ENCODE data around the gene CCDC192. TPM values are rescaled to one million over a fixed set of nuclear protein-coding genes. Genes with fewer than 3 reads are reported as not detected.
"Not testable (repeated sequence)": the region's sequence is repeated elsewhere in the genome, so short reads cannot be mapped to it uniquely, and the experiment has no call there.

CCDC192 gene
- total RNA-seq, 3 donors from 2014 or later, result 1.0 TPM; not detected in 2

DNA sequence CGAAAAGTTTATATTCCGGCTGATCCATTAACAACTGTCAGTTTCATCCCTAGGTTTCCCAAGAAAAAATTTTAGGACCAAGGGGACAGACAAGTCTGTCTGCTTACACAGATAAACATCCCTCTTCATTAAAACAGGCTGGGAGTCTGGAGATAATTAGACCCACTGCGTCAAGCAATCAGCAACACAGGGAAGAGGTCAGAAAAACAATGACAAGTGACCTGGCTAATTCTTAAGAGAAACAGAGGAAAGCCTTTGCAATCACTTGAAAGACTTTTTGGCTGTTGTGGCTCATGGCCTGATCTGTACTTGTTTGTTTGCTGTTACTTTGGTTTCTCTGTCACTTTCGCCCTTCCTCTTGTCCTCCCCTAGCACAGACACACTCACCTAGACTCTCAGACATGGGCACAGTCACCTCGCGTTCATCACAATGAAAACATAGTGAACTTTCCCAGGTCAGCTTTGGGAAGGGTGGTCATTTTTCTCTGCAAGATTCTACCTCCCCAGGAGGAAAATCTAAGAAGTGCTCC, 2.9 kb upstream of the CCDC192 start:
- Histone ChIP-seq H3K36me3 (ENCODE audit: low read depth) (no peaks in the 10 kb centered on the region), H3K9me3 (no peaks in the 10 kb centered on the region), H3K4me1 (ENCODE audit: low read depth) (no peaks in the 10 kb centered on the region), H3K4me3 (no peak overlapping the region)
- TF ChIP-seq CTCF (IDR thresholded peaks at IDR 0.05), result no peak
- DNase-seq, result no peak
- intact Hi-C loops (cut with DNase I, micrococcal nuclease), result no loop called here
- no peak for ATAC-seq

- TF ChIP-seq CTCF (IDR thresholded peaks at IDR 0.05), result no peak
- DNase-seq (no peak), ATAC-seq (no peak)
- no peak overlapping the region for H3K4me3 ChIP-seq
- H3K9me3 ChIP-seq, result no peaks in the 10 kb centered on the region
- intact Hi-C loops (cut with DNase I, micrococcal nuclease), result no loop called here
- no peaks in the 10 kb centered on the region for H3K4me1 ChIP-seq (ENCODE audit: low read depth)
- no peaks in the 10 kb centered on the region for H3K36me3 ChIP-seq (ENCODE audit: low read depth)
Measured at GRCh38 chr5:127702434-127702833, 757 bp upstream of the CCDC192 start.

DNA sequence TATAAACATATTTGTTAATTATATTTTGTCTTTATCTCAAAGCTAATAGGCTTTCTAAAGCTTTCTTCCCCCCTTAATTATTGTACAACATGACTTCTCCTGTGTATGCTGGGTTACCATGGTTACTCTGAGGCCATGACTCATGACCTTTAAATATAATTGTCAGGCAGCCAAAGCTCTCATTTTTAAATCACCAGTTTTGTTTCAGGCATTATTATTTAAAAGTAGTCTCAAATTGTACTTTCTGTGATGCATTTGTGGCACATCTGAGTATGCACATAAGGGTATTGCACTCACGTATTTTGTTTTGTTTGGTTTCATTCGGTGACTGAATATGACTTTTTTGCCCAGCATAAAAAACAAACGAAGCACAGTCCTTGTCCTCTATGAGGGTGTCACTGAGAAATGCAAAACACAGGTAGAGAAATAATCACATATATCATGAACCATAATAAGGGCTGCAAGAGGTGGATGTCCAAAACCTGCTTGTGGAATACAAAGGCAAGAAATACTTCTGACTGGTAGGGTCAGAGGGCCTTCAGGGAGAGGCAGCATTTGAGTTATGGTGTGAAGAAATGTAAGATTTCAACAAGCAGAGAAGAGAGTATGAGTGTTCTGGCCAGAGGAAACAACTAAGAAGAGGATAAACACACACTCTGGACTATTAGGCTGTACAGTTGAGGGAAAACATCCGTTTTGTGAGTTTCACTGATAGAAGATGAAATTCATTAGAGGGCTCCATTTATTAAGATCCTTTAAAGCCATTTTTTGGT, 2.1 kb downstream of the CCDC192 start:
- no peaks in the 10 kb centered on the region for H3K36me3 ChIP-seq (ENCODE audit: low read depth)
- TF ChIP-seq CTCF (IDR thresholded peaks at IDR 0.05), result no peak
- H3K4me1 ChIP-seq (ENCODE audit: low read depth), result no peaks in the 10 kb centered on the region
- DNase-seq (no peak), ATAC-seq (no peak)
- H3K4me3 ChIP-seq, result no peak overlapping the region
- H3K9me3 ChIP-seq, result no peaks in the 10 kb centered on the region
- intact Hi-C loops (cut with DNase I, micrococcal nuclease), result no loop called here

GRCh38 chr5:127706691-127707090, 3.5 kb downstream of the CCDC192 start:
- intact Hi-C loops (cut with DNase I, micrococcal nuclease), result no loop called here
- Histone ChIP-seq H3K36me3 (ENCODE audit: low read depth) (no peaks in the 10 kb centered on the region), H3K4me1 (ENCODE audit: low read depth) (no peaks in the 10 kb centered on the region), H3K4me3 (no peak overlapping the region), H3K9me3 (no peaks in the 10 kb centered on the region)
- ATAC-seq (no peak), DNase-seq (no peak)
- TF ChIP-seq CTCF (IDR thresholded peaks at IDR 0.05), result no peak

GRCh38 chr5:127707209-127707608, 4.0 kb downstream of the CCDC192 start:
- H3K9me3 ChIP-seq, result no peaks in the 10 kb centered on the region
- no peaks in the 10 kb centered on the region for H3K4me1 ChIP-seq (ENCODE audit: low read depth)
- DNase-seq (no peak), ATAC-seq (no peak)
- intact Hi-C loops (cut with DNase I, micrococcal nuclease), result no loop called here
- H3K4me3 ChIP-seq, result no peak overlapping the region
- TF ChIP-seq CTCF (IDR thresholded peaks at IDR 0.05), result no peak
- no peaks in the 10 kb centered on the region for H3K36me3 ChIP-seq (ENCODE audit: low read depth)

GRCh38 chr5:127713083-127713482, 9.9 kb downstream of the CCDC192 start:
- H3K4me3 ChIP-seq; intact Hi-C loops (cut with DNase I, micrococcal nuclease); H3K36me3 ChIP-seq (ENCODE audit: low read depth); ATAC-seq; H3K9me3 ChIP-seq; H3K4me1 ChIP-seq (ENCODE audit: low read depth); DNase-seq: not testable (repeated sequence)
